Kidney tubule cell (primary cell): ENCODE data around the gene ERC1.
"Not testable (repeated sequence)": the region's sequence is repeated elsewhere in the genome, so short reads cannot be mapped to it uniquely, and the experiment has no call there.

Experiments
- DNase-seq: peaks from one replicate; pipeline ENCODE4 v3.0.0-alpha.2; 2018; ENCODE audit warnings: low spot score

The ERC1 gene

GRCh38 chr12:988646-989045 is 2.4 kb upstream of the ERC1 start:
- no peak for DNase-seq

- no peak for DNase-seq
Observed at GRCh38 chr12:989051-989450, 2.0 kb upstream of the ERC1 start.

GRCh38 chr12:989751-990660 is 1.0 kb upstream of the ERC1 start:
- peak; percentile 80 for DNase-seq

GRCh38 chr12:991350-992333 is 619 bp downstream of the ERC1 start:
- peak; percentile 13 for DNase-seq

- DNase-seq, result no peak
Observed at GRCh38 chr12:992647-993046, 1.6 kb downstream of the ERC1 start.

- DNase-seq, result no peak
Observed at GRCh38 chr12:996881-997280, 5.9 kb downstream of the ERC1 start.

GRCh38 chr12:997505-997904 is 6.5 kb downstream of the ERC1 start:
- no peak for DNase-seq

GRCh38 chr12:998020-998874 is 7.2 kb downstream of the ERC1 start:
- DNase-seq, result peak; percentile 46

- not testable (repeated sequence) for DNase-seq
Observed at GRCh38 chr12:999736-1000135, 8.7 kb downstream of the ERC1 start.

GRCh38 chr12:1001507-1001906 is 10.5 kb downstream of the ERC1 start:
- no peak for DNase-seq

GRCh38 chr12:1003600-1004271 is 12.7 kb downstream of the ERC1 start:
- DNase-seq, result no peak

GRCh38 chr12:1006255-1006654 is 15.2 kb downstream of the ERC1 start:
- DNase-seq, result no peak

GRCh38 chr12:1007276-1007675 is 16.3 kb downstream of the ERC1 start:
- DNase-seq, result no peak

GRCh38 chr12:1007994-1008393 is 17.0 kb downstream of the ERC1 start:
- DNase-seq, result no peak

GRCh38 chr12:1011091-1011490 is 20.1 kb downstream of the ERC1 start:
- DNase-seq, result no peak

- peak; percentile 86 for DNase-seq
Observed at GRCh38 chr12:1013618-1014489, 22.8 kb downstream of the ERC1 start.

- DNase-seq, result no peak
Observed at GRCh38 chr12:1019283-1019682, 28.3 kb downstream of the ERC1 start.

GRCh38 chr12:1020389-1020788 is 29.4 kb downstream of the ERC1 start:
- no peak for DNase-seq

- no peak for DNase-seq
Observed at GRCh38 chr12:1022032-1022970, 31.3 kb downstream of the ERC1 start.
